PFSK-1 (cell line): ENCODE measurements around the gene SCGB1D4.

Source experiments
- POLR2AphosphoS5 ChIP-seq: IDR thresholded peaks from 2 replicates; pipeline ENCODE4 v1.6.1; 2012; ENCODE audit warnings: low read depth, mild to moderate bottlenecking, control low read depth, low read length, moderate library complexity
- REST ChIP-seq, 2 experiments: IDR thresholded peaks; 2 replicates each; pipeline versions ENCODE4 v1.6.1 to v1.8.0; 2011 to 2012; ENCODE audit warnings: low read depth in 2 of 2, low read length in 2 of 2, control low read depth in 1 of 2, inconsistent platforms in 1 of 2, mild to moderate bottlenecking in 1 of 2, moderate library complexity in 1 of 2; ENCODE audit not compliant: insufficient read depth in 1 of 2
- SIN3A ChIP-seq: IDR thresholded peaks from 2 replicates; pipeline ENCODE4 v1.6.1; 2012; ENCODE audit warnings: mild to moderate bottlenecking, low read length, moderate library complexity, borderline replicate concordance; ENCODE audit not compliant: insufficient read depth
- TAF1 ChIP-seq: IDR thresholded peaks from 2 replicates; pipeline ENCODE4 v1.6.1; 2012; ENCODE audit warnings: low read length, control low read depth, borderline replicate concordance; ENCODE audit not compliant: insufficient read depth

GRCh38 chr11:62309991-62310390, 11.1 kb upstream of the SCGB1D4 start:
- no peak for TF ChIP-seq TAF1
- no peak for TF ChIP-seq POLR2AphosphoS5
- no peak for TF ChIP-seq SIN3A
- no peak for TF ChIP-seq REST (IDR thresholded peaks at IDR 0.05; ENCODE audit: insufficient read depth in 1 of 2, low read depth in 2 of 2, low read length in 2 of 2)
